CD1c-positive myeloid dendritic cell (primary cell): ENCODE measurements around the gene SLC6A18.

Source experiments
- DNase-seq: peaks from one replicate; pipeline ENCODE4 v3.0.0-alpha.2; 2016; ENCODE audit errors: extremely low spot score

SLC6A18 gene

GRCh38 chr5:1202798-1203185 is 22.4 kb upstream of the SLC6A18 start:
- DNase-seq, result no peak

GRCh38 chr5:1203311-1203967 is 21.7 kb upstream of the SLC6A18 start:
- DNase-seq, result no peak

- no peak for DNase-seq
These were observed 21.1 kb upstream of the SLC6A18 start for GRCh38 chr5:1203968-1204692.

- peak; percentile 11 for DNase-seq
These were observed 20.4 kb upstream of the SLC6A18 start for GRCh38 chr5:1204693-1205242.

GRCh38 chr5:1205255-1206180 is 19.7 kb upstream of the SLC6A18 start:
- no peak for DNase-seq

- DNase-seq, result no peak
These were observed 18.4 kb upstream of the SLC6A18 start for GRCh38 chr5:1206521-1207412.

- DNase-seq, result no peak
These were observed 17.6 kb upstream of the SLC6A18 start for GRCh38 chr5:1207555-1207954.

GRCh38 chr5:1208221-1208742 is 16.9 kb upstream of the SLC6A18 start:
- DNase-seq, result no peak

- no peak for DNase-seq
These were observed 16.3 kb upstream of the SLC6A18 start for GRCh38 chr5:1208743-1209488.

GRCh38 chr5:1209489-1209852 is 15.7 kb upstream of the SLC6A18 start:
- DNase-seq, result no peak

GRCh38 chr5:1209896-1210776 is 15.0 kb upstream of the SLC6A18 start:
- DNase-seq, result no peak

GRCh38 chr5:1210832-1211251 is 14.3 kb upstream of the SLC6A18 start:
- no peak for DNase-seq

- no peak for DNase-seq
These were observed 13.5 kb upstream of the SLC6A18 start for GRCh38 chr5:1211701-1212100.

GRCh38 chr5:1212271-1212670 is 12.9 kb upstream of the SLC6A18 start:
- DNase-seq, result no peak

GRCh38 chr5:1212881-1213280 is 12.3 kb upstream of the SLC6A18 start:
- DNase-seq, result no peak

- no peak for DNase-seq
These were observed 11.5 kb upstream of the SLC6A18 start for GRCh38 chr5:1213508-1214162.

- no peak for DNase-seq
These were observed 10.8 kb upstream of the SLC6A18 start for GRCh38 chr5:1214163-1214935.

GRCh38 chr5:1214936-1215220 is 10.3 kb upstream of the SLC6A18 start:
- no peak for DNase-seq
